Measurements from ENCODE around the gene HES1.
"Not testable (repeated sequence)": the region's sequence is repeated elsewhere in the genome, so short reads cannot be mapped to it uniquely, and the experiment has no call there.

The HES1 gene

GRCh38 chr3:194142156-194142910, 6.4 kb downstream of the HES1 start:
- no peak for DNase-seq

DNA sequence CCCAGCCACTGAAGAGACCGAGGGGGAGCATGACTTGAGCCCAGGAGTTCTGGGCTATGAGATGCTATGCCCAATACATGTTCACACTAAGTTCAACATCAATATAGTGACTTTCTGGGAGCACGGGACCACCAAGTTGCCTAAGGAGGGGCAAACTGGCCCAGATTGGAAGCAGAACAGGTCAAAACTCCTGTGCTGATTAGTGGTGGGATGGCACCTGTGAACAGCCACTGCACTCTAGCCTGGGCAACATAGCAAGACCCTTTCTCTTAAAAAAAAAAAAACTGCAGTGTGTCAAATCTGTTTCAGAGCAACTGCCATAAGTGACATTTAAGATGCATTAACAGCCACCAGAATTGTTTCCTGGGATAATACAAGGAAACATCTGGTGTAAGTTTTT, 9.8 kb downstream of the HES1 start:
- no peak for DNase-seq

DNA sequence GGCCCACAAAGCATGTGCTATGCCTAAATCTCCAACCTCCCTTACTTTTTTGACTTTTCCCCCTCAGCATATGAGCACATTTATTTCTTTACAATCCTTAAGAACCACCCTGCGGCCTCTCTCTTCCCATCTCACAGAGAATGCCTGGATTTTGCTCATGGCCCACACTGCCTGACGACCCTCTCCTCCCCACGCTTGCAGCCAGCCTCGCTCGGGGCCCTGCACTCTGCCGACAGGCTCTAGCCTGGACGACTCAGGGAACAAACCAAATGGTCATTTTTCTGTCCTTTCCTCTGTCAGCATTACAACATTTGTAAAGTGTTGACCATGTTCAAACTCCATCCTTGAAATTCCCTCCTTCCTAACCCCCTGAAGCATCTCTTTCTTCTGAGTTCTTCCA, 11.7 kb downstream of the HES1 start:
- no peak for DNase-seq

DNA sequence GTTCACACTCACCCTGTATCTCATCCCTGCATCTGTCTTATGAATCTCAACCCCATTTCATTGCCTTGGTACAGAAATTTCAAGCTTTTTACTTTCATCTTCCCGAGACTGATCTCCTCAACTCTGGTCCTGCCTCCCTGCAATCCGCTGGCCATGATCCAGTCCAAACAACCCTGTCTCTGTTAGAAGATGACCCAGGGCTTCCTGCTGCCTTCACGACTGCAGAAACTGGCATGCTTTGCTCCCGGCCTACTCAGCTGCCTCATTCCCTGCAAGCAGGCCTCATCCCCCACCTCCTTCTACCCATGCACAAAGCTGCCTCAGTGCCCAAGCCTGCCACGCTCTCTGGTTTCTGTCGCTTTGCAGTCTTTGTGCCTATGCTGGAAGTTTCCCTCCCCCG, 12.4 kb downstream of the HES1 start:
- DNase-seq: no peak

- DNase-seq: no peak
Measured at GRCh38 chr3:194150252-194150934, 14.4 kb downstream of the HES1 start.

GRCh38 chr3:194150935-194151302, 15.0 kb downstream of the HES1 start:
- DNase-seq: not testable (repeated sequence)

DNA sequence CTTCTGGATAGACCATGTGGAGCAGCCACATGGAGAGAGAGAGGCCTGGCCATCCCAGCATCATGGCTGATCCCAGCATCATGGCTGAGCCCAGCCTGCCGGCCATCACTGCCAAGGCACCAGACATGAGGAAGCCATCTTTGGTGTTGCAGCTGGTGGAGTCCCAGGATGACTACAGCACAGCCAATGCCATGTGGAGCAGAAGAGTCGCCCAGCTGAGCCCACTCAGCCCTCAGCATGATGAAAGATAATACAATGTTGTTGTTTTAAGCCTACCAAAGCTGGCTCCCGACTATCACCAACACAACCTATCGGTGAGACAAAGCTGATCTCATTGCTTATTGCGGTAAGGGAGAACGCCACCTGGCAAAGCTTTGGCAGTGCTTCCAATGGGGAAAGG, 18.4 kb downstream of the HES1 start:
- no peak for DNase-seq

GRCh38 chr3:194156095-194156494, 20.1 kb downstream of the HES1 start:
- no peak for DNase-seq

DNA sequence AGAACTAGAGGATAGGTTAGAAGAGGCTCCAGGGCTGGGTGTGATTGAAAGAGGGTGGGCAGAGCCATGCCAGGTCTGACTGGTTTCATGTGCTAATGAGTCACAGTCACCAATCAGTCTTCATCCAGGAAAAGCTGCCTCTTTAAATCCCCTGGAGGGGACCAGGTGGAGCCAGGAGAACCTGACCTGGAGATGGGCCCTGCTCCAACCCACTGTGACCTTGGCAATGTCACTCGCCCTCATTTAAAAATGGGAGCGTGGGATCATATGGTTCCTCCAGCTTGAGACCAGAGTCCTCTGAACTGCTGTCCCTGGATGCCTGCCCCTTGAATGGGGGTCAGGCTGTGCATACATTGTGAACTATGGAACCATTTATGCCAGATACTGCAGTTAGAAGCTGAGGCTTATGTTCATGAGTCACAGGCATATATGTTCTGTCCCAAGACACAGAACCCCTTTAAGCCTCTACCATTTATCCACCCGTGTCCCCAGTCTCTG, 23.0 kb downstream of the HES1 start:
- peak; percentile 6 for DNase-seq

DNA sequence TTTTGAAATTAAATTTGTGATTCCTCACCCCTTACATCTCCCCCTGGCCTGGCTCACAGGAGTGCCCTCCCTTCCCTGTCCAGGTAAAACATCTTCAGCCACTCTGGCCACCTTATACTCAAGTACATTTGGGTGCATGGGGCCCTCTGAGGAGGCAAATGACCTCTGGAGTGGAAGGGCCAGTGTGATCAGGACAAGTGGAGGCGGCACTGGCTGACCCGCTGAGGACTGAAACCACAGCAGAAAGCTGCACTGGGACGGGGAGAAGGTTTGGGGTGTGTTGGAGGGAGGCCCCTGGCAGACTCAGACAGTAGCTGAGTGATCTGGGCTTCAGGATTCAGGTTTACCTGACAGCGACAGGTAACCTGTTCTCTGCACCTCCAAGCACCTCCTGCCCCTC, 24.2 kb downstream of the HES1 start:
- no peak for DNase-seq

DNA sequence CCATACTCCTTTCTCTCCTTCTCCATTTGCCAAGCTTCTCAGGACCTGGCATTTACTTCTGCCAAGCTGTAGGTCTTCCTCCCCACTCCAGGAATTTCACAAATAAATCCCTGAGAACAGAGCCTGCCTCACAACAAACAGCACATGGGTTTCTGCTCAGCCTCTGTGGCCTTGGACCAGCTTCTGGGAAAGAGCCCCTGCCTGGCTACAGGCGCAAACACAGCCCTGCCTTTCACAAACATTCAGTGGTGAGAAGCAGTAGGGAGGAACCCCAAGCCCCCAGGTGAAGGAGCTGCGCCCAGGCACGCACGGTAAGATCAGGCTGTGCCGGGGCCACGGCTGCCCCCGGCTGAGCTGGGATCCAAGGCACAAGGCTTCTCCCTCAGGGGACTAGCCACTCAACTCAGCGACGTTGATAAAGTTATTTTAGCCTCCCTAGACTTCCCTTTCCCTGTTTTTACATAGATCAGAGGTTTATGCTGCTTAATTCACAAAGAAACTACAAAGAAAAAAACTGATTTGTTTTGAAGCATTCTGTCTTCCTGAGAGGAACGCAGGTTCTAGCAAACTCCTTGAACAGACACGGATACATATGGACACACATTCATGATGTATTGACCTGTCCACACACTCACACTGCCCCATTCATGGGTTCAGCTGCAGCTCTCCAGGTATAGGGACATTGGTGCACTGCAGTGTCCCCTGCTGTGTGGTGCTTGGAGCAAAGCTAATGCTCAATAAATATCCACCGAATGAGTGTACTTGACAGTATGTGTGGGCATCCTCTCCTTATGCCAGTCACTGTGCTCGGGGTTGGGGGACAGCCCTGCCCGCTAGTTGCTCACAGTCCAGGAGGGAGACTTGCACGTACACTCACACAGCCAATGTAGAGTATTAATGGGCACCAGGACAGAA, 25.4 kb downstream of the HES1 start:
- DNase-seq: peak; percentile 15

DNA sequence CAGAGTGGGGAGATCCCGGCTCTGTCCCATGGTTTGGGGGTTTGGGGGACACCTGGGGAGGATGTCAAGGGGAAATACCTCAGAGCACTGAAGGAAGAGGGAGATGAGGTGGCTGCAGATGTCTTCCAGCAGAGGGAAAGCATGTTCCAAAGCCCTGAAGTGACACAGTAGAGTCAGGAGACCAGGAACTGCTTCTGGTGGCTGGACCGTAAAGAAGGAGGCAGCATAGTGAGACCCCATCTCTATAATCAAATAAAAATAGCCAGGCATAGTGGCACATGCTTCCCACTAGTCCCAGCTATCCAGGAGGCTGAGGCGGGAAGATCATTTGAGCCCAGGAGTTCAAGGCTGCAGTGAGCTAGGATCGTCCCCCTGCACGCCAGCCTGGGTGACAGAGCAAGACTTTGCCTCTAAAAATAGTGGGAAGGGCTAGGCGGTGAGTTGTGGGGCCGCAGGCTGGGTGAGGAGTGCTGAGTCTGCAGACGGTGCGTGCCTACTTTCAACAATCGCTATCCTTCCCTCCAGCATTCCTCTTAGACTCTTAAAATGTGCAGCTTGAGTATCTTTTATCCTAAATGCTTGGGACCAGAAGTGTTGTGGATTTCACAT, 26.2 kb downstream of the HES1 start:
- DNase-seq: no peak

GRCh38 chr3:194162817-194163584, 27.1 kb downstream of the HES1 start:
- no peak for DNase-seq

GRCh38 chr3:194163697-194164096, 27.7 kb downstream of the HES1 start:
- no peak for DNase-seq

GRCh38 chr3:194164861-194165260, 28.9 kb downstream of the HES1 start:
- no peak for DNase-seq

GRCh38 chr3:194165271-194166018, 29.5 kb downstream of the HES1 start:
- DNase-seq: no peak

GRCh38 chr3:194166682-194167479, 30.9 kb downstream of the HES1 start:
- no peak for DNase-seq

- DNase-seq: no peak
Measured at GRCh38 chr3:194167480-194168282, 31.7 kb downstream of the HES1 start.

DNA sequence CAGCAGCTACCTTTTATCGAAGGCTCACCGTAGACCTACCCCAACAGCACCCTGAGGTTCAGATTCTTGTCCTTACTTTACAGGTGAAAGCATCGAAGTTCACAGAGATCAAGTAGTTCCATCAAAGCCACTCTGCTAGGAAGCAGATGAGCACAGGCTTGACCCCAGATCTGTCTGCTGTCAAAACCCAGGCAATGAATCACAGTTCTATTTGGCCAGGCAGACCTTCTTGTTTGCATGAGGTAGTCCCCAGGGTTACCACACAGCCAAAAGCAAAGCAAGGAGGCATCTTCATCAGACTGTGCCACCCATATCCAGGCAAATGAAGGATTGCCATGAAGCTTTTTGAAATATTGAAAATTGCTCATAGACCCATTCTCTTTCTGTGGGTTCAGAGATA, 33.0 kb downstream of the HES1 start:
- no peak for DNase-seq

GRCh38 chr3:194169595-194169994, 33.6 kb downstream of the HES1 start:
- DNase-seq: no peak

All from NCI-H2171 treated with DMSO at 0.1 percent for 48 hours (cell line).